ENCODE data around the gene KCNQ1.

DNA sequence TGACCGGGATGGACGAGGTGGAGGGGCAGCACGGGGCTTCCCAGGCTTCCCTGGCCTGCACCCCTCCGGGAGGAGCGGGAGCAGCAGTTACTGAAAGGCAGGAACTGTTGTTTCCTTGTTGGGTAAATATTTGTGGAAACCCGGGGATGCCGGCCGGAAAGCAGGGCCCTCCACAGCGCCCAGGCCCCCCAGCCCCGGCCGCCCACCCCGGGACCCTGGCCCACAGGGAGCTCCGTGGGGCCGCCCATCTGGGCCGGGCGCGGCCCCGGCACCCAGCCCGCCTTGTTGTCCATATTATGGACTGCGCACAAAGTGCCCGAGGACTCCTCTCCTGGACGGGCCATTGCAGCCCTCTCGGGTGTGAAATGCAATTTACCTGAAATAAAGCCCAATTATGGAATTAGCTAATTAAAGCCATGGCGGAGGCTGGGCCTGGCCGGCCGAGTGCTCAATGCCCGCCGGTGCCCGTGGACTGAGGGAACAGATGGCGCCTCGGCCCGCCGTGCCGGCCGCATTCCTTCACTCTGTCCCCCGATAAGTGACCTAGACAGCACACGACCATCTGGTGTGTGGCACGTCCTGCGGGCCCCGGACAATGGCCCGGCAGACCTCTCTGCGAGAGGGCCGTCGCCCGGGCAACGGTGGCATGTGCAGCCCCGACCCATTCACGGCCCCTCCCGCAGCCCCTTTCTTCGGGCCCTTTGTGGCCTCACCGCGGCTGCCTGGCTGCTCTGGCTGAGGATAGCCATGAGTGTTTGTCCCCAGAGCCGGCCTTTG, 405.4 kb downstream of the KCNQ1 start:
- TF ChIP-seq GATA3 (IDR thresholded peaks at IDR 0.05; ENCODE audit: low read depth, low read length) (no peak), GATA2 (IDR thresholded peaks at IDR 0.05; ENCODE audit: low read depth, low read length) (no peak)
